Nephron (organoid): Measurements from ENCODE around the gene SLC6A9.
A peak's percentile ranks its signal among the peaks of the same experiment; 100 is the strongest.

Experiments used
- H3K27ac Mint-ChIP-seq, 3 experiments: 2 replicates each; pipeline ENCODE4 v1.8.0; 2020; ENCODE audit warnings: mixed read lengths in 3 of 3, mild to moderate bottlenecking in 2 of 3, moderate library complexity in 1 of 3
- H3K27me3 Mint-ChIP-seq: 2 replicates; pipeline ENCODE4 v1.8.0; 2021; ENCODE audit warnings: low read depth, mild to moderate bottlenecking, moderate library complexity, mixed read lengths
- H3K36me3 Mint-ChIP-seq: 2 replicates; pipeline ENCODE4 v1.8.0; 2020; ENCODE audit warnings: low read depth, mixed read lengths
- H3K4me1 Mint-ChIP-seq: 2 replicates; pipeline ENCODE4 v1.8.0; 2020; ENCODE audit warnings: mixed read lengths
- H3K4me3 Mint-ChIP-seq, 3 experiments: 2 replicates each; pipeline ENCODE4 v1.8.0; 2020; ENCODE audit warnings: mild to moderate bottlenecking in 3 of 3, mixed read lengths in 3 of 3, moderate library complexity in 2 of 3
- H3K9me3 Mint-ChIP-seq: 2 replicates; pipeline ENCODE4 v1.8.0; 2020; ENCODE audit warnings: mixed read lengths
- CTCF ChIP-seq, 3 experiments: fragments of 200-600 bp; sonication (generic); IDR thresholded peaks; one replicate each; pipeline ENCODE4 v1.5.0; 2021; ENCODE audit warnings: antibody characterized with exemption in 3 of 3; ENCODE audit not compliant: unreplicated experiment in 3 of 3

SLC6A9 gene

GRCh38 chr1:43969746-43970466, 61.4 kb downstream of the SLC6A9 start, which contains the start of gene DPH2:
Gene DPH2 (plus strand): TSS chr1:43970010. CDS start chr1:43970176, 166 bp downstream.
- Mint-ChIP-seq H3K36me3 (peaks cover 13% of the 10 kb centered on the region), H3K9me3 (no peaks in the 10 kb centered on the region), H3K27me3 (no peaks in the 10 kb centered on the region), H3K4me1 (peaks cover 25% of the 10 kb centered on the region), H3K27ac (peak within 1 kb of the TSS in 1 of 3 experiments; percentile 35), H3K4me3 (peak within 1 kb of the TSS; percentile 93 to 96 (median 94))
- no peak for TF ChIP-seq CTCF (IDR thresholded peaks at IDR 0.05; ENCODE audit: unreplicated experiment in 3 of 3)

- H3K27ac Mint-ChIP-seq, result peak overlapping the region in 1 of 3 experiments; percentile 35
- no peaks in the 10 kb centered on the region for H3K9me3 Mint-ChIP-seq
- H3K36me3 Mint-ChIP-seq, result peaks cover 13% of the 10 kb centered on the region
- no peaks in the 10 kb centered on the region for H3K27me3 Mint-ChIP-seq
- H3K4me3 Mint-ChIP-seq, result peak overlapping the region; percentile 93 to 96 (median 94)
- no peak for TF ChIP-seq CTCF (IDR thresholded peaks at IDR 0.05; ENCODE audit: unreplicated experiment in 3 of 3)
- H3K4me1 Mint-ChIP-seq, result peaks cover 24% of the 10 kb centered on the region
These were observed 61.9 kb downstream of the SLC6A9 start for GRCh38 chr1:43969416-43969745.

GRCh38 chr1:43968348-43968948, 62.8 kb downstream of the SLC6A9 start:
- TF ChIP-seq CTCF (IDR thresholded peaks at IDR 0.05; ENCODE audit: unreplicated experiment in 3 of 3), result no peak
- H3K36me3 Mint-ChIP-seq, result peaks cover 13% of the 10 kb centered on the region
- H3K27ac Mint-ChIP-seq, result no peak overlapping the region
- H3K4me3 Mint-ChIP-seq, result peak overlapping the region; percentile 40 to 62 (median 46)
- H3K4me1 Mint-ChIP-seq, result peaks cover 16% of the 10 kb centered on the region
- H3K27me3 Mint-ChIP-seq, result no peaks in the 10 kb centered on the region
- no peaks in the 10 kb centered on the region for H3K9me3 Mint-ChIP-seq

GRCh38 chr1:43965316-43965715, 65.9 kb downstream of the SLC6A9 start:
- no peak for TF ChIP-seq CTCF (IDR thresholded peaks at IDR 0.05; ENCODE audit: unreplicated experiment in 3 of 3)
- H3K9me3 Mint-ChIP-seq, result no peaks in the 10 kb centered on the region
- no peaks in the 10 kb centered on the region for H3K27me3 Mint-ChIP-seq
- no peak overlapping the region for H3K4me3 Mint-ChIP-seq
- H3K27ac Mint-ChIP-seq, result no peak overlapping the region
- peaks cover 8% of the 10 kb centered on the region for H3K4me1 Mint-ChIP-seq
- peaks cover 23% of the 10 kb centered on the region for H3K36me3 Mint-ChIP-seq

GRCh38 chr1:43963890-43964289, 67.4 kb downstream of the SLC6A9 start:
- Mint-ChIP-seq H3K9me3 (no peaks in the 10 kb centered on the region), H3K27ac (no peak overlapping the region), H3K27me3 (no peaks in the 10 kb centered on the region), H3K4me1 (no peaks in the 10 kb centered on the region), H3K36me3 (peaks cover 28% of the 10 kb centered on the region), H3K4me3 (no peak overlapping the region)
- TF ChIP-seq CTCF (IDR thresholded peaks at IDR 0.05; ENCODE audit: unreplicated experiment in 3 of 3), result no peak

GRCh38 chr1:43963006-43963405, 68.3 kb downstream of the SLC6A9 start:
- H3K4me1 Mint-ChIP-seq, result no peaks in the 10 kb centered on the region
- H3K27ac Mint-ChIP-seq, result no peak overlapping the region
- H3K36me3 Mint-ChIP-seq, result peaks cover 27% of the 10 kb centered on the region
- no peaks in the 10 kb centered on the region for H3K27me3 Mint-ChIP-seq
- H3K4me3 Mint-ChIP-seq, result no peak overlapping the region
- H3K9me3 Mint-ChIP-seq, result no peaks in the 10 kb centered on the region
- no peak for TF ChIP-seq CTCF (IDR thresholded peaks at IDR 0.05; ENCODE audit: unreplicated experiment in 3 of 3)
